Stimulated activated naive CD8-positive, alpha-beta T cell treated with anti-CD3 and anti-CD28 coated beads, Interleukin-15, amount 100 ng/mL, for 72 hours (primary cell): ENCODE measurements around the gene KRT79.

Experiments used
- ATAC-seq: fragments of 150-1000 bp; cut with Tn5 transposase; 2 replicates; pipeline ENCODE4 v1.10.0; 2021; ENCODE audit warnings: mild to moderate bottlenecking, moderate library complexity
- DNase-seq, 2 donors: peaks; one replicate each; pipeline ENCODE4 v3.0.0; 2021 to 2022
- H3K27ac Mint-ChIP-seq, 2 donors: one replicate each; pipeline ENCODE4 v1.8.0; 2022; ENCODE audit warnings: mild to moderate bottlenecking in 2 of 2, mixed read lengths in 2 of 2, moderate library complexity in 2 of 2
- H3K27me3 Mint-ChIP-seq: one replicate; pipeline ENCODE4 v1.8.0; 2022; ENCODE audit warnings: mixed read lengths
- H3K4me1 Mint-ChIP-seq: one replicate; pipeline ENCODE4 v1.8.0; 2022; ENCODE audit warnings: mild to moderate bottlenecking, mixed read lengths
- H3K4me3 Mint-ChIP-seq, 2 donors: one replicate each; pipeline ENCODE4 v1.8.0; 2022; ENCODE audit warnings: mild to moderate bottlenecking in 2 of 2, mixed read lengths in 2 of 2, moderate library complexity in 1 of 2
- H3K9me3 Mint-ChIP-seq, 2 donors: one replicate each; pipeline ENCODE4 v1.8.0; 2022; ENCODE audit warnings: mixed read lengths in 2 of 2

Gene KRT79

DNA sequence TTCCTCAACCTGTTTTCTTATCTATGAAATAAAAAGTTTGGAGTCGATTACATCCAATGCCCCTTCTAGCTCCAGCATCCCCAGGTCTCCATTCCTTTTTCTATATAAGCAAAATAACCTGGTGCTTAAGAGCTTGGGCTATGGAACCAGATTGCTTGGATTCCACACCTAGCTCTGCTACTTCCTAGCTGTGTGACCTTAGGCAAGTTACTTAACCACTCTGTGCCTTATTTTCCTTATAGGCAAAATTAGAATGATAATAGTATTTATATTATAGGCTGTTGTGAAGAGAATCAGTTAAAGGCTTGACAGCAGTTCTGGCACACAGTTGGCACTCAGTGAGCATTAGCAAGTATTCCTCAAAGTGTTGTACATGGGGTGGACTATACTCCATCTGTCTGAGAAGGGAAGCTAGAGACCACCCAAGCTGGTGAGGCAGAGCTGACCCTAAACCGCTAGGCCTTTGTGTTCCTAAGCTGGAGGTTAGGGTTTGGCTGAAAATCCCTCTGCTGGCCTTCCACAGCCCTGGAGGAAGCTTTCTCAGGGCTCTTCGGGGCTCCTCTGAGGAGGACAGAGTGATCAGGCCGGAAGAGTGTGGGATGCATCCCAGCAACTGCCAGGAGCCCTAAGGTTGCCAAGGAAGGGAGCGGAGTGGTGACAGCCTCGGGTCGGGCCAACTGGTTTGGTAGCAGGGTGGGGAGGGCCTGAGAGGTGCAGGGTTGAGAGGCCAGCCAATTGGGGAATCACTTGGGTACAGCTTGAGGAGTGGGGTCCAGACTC lies 14.2 kb downstream of the KRT79 start:
- ATAC-seq (no peak), DNase-seq (no peak)
- Mint-ChIP-seq H3K27me3 (no peaks in the 10 kb centered on the region), H3K9me3 (no peaks in the 10 kb centered on the region), H3K4me1 (peaks cover 24% of the 10 kb centered on the region), H3K27ac (peak overlapping the region in 1 of 2 donors; percentile 52), H3K4me3 (no peak overlapping the region)

GRCh38 chr12:52818887-52819420 lies 15.2 kb downstream of the KRT79 start:
- no peaks in the 10 kb centered on the region for H3K27me3 Mint-ChIP-seq
- H3K4me3 Mint-ChIP-seq, result no peak overlapping the region
- H3K4me1 Mint-ChIP-seq, result peaks cover 24% of the 10 kb centered on the region
- no peaks in the 10 kb centered on the region for H3K9me3 Mint-ChIP-seq
- no peak overlapping the region for H3K27ac Mint-ChIP-seq
- ATAC-seq (no peak), DNase-seq (no peak)

DNA sequence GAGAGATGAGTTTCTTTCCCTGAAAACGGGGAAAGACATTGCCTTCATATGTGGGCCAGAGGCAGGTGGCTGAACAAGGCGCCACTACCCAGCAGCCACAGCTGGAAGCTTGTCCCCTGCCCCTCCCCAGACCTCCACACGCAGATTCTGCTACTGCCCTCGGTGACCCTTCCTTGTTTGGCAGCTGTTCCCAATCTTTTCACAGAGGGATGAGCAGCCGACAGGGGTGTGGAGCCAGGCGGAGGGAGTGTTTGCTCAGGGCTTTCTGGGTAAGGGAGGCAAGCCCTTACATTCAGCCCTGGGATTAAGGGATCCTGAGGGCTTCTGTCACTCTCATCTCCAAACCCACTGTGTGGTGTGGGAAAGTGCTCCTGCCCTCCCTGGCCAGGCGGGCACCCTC lies 15.7 kb downstream of the KRT79 start:
- DNase-seq (no peak), ATAC-seq (no peak)
- Mint-ChIP-seq H3K9me3 (no peaks in the 10 kb centered on the region), H3K27ac (peak overlapping the region in 1 of 2 donors; percentile 77), H3K4me1 (peaks cover 24% of the 10 kb centered on the region), H3K27me3 (no peaks in the 10 kb centered on the region), H3K4me3 (no peak overlapping the region)

GRCh38 chr12:52817699-52818238 lies 16.3 kb downstream of the KRT79 start:
- Mint-ChIP-seq H3K27ac (peak overlapping the region in 1 of 2 donors; percentile 12), H3K4me3 (no peak overlapping the region), H3K4me1 (peaks cover 21% of the 10 kb centered on the region), H3K9me3 (no peaks in the 10 kb centered on the region), H3K27me3 (no peaks in the 10 kb centered on the region)
- DNase-seq, result no peak
- peak; percentile 39 for ATAC-seq

DNA sequence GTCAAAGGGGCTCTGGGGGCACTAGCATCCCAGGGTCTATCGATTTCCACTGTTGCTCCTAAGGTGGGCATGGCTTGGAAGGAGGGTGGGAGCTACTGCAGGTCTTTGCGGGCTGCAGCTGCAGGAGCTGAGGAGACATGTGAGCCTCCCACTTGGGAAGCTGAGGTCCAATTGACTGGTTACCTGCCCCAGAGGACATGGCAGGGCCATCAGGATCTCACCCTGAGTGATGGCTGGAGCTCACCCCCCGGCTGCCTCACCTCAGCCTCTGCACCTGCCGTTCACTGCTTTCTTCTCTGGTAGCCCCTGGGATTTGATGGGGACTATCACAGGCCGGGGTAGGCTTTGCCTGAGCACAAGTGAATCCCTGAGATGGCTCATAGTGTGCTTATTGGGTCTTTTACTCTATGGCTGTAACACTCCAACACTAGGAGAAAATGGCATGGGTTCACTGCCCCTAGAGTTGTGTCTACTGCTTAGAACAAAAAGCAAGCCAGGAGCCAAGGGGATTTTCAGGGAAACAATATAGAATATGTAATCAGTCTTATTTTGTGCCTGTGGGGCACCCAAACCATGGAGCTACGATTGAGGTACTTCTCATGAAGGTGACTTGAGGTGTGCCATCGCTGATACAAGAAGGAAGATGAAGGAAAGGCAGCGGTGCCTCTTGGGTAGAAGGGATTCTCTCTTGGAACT lies 17.0 kb downstream of the KRT79 start:
- Mint-ChIP-seq H3K9me3 (no peaks in the 10 kb centered on the region), H3K27me3 (no peaks in the 10 kb centered on the region), H3K27ac (no peak overlapping the region), H3K4me1 (peaks cover 16% of the 10 kb centered on the region), H3K4me3 (no peak overlapping the region)
- no peak for ATAC-seq
- DNase-seq, result no peak

GRCh38 chr12:52815676-52816588 lies 18.2 kb downstream of the KRT79 start:
- DNase-seq (no peak), ATAC-seq (no peak)
- Mint-ChIP-seq H3K4me1 (peaks cover 16% of the 10 kb centered on the region), H3K27ac (peak overlapping the region in 1 of 2 donors; percentile 51), H3K9me3 (no peaks in the 10 kb centered on the region), H3K4me3 (no peak overlapping the region), H3K27me3 (no peaks in the 10 kb centered on the region)

DNA sequence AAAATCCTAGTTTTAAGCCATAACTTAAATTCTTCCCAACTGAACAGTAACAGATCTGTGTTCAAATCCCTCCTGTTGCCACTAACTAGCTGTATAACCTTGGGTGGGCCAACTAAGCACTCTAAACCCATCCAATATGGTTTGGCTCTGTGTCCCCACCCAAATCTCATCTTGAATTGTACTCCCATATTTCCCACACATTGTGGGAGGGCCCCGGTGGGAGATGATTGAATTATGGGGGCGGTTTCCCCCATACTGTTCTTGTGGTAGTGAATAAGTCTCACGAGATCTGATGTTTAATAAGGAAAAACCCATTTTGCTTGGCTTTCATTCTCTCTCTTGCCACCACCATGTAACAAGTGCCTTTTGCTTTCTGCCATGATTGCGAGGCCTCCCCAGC lies 18.9 kb downstream of the KRT79 start:
- peaks cover 16% of the 10 kb centered on the region for H3K4me1 Mint-ChIP-seq
- H3K27ac Mint-ChIP-seq, result no peak overlapping the region
- ATAC-seq, result no peak
- DNase-seq, result no peak
- no peak overlapping the region for H3K4me3 Mint-ChIP-seq
- H3K9me3 Mint-ChIP-seq, result no peaks in the 10 kb centered on the region
- H3K27me3 Mint-ChIP-seq, result no peaks in the 10 kb centered on the region

DNA sequence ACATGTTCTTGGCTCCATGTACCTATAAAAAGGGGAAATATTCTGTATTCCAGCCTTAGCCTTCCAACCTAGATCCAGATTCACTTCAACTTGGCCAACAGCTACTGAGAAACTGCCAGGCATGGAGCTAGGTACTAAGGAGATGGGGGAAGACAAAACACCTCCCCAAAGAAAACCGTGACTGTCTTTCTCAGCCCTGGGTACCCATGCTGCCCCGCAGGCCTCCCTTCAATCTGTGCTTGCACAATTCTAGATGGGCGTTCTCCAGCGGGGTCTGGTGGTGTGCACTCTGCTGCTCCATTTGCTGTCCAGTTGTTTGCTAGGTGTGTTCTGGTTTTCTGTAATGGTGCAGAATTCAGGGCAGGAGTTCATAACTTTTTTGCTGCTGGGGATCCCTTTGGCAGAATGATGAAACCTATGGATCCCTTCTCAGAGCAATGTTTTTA lies 19.4 kb downstream of the KRT79 start:
- no peaks in the 10 kb centered on the region for H3K9me3 Mint-ChIP-seq
- peaks cover 16% of the 10 kb centered on the region for H3K4me1 Mint-ChIP-seq
- no peak overlapping the region for H3K27ac Mint-ChIP-seq
- no peak overlapping the region for H3K4me3 Mint-ChIP-seq
- ATAC-seq (no peak), DNase-seq (no peak)
- H3K27me3 Mint-ChIP-seq, result no peaks in the 10 kb centered on the region

GRCh38 chr12:52813885-52814709 lies 20.0 kb downstream of the KRT79 start, which contains the start of gene KRT4:
TSS of gene KRT4 (minus strand) at chr12:52814116. CDS start at chr12:52814058, 58 bp downstream.
- peak within 1 kb of the TSS in 1 of 2 donors; percentile 68 for H3K27ac Mint-ChIP-seq
- no peaks in the 10 kb centered on the region for H3K27me3 Mint-ChIP-seq
- ATAC-seq (no peak), DNase-seq (no peak)
- H3K4me3 Mint-ChIP-seq, result no peak within 1 kb of the TSS
- H3K9me3 Mint-ChIP-seq, result no peaks in the 10 kb centered on the region
- H3K4me1 Mint-ChIP-seq, result peaks cover 16% of the 10 kb centered on the region

DNA sequence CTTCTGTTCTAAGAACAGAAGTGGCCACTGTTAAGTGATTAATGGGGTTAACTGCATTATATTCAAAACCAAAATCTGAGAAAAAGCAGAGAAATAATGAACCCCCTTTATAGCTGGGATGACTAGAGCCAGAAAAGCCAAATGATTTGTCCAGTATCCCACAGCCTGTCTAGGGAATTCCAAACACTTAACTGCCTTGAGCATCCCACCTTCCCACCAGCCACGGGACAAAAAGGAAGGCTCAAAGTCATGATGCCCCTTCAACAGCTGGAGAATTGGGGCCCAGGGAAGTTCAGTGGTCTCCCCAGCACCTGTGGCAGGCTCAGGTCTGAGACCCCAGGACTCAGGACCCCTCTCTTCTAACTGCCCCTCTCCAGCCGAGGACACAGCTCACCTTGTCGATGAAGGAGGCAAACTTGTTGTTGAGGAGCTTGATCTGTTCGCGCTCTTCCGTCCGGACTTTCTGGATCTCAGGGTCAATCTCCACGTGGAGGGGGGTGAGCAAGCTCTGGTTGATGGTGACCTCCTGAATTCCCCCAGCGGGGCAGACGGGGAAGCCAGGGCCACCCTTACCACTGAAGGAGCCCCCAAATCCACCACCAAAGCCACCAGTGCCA lies 20.8 kb downstream of the KRT79 start:
- Mint-ChIP-seq H3K9me3 (no peaks in the 10 kb centered on the region), H3K27ac (no peak overlapping the region), H3K4me1 (peaks cover 12% of the 10 kb centered on the region), H3K27me3 (no peaks in the 10 kb centered on the region), H3K4me3 (no peak overlapping the region)
- DNase-seq (no peak), ATAC-seq (no peak)

DNA sequence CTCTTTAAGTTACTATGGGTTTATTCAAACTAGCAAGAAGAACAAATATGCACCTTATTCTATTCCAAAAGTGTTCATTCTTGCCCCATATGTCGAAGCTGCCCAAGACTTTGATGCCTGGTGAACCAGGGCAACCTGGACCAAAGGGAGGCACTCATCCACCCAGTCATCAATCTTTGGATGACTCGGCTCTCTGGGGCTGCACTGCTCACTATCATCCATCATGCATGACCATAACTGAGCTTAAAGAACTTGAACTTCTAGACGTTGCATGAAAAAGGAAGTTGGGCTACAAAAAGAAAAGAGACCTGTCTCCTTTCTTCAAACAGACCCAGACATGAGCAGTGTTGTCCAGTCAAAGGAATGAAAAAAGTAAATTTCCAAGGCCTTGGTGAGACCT lies 21.4 kb downstream of the KRT79 start:
- Mint-ChIP-seq H3K27ac (peak overlapping the region in 1 of 2 donors; percentile 83), H3K4me1 (peaks cover 7% of the 10 kb centered on the region), H3K27me3 (no peaks in the 10 kb centered on the region), H3K9me3 (no peaks in the 10 kb centered on the region), H3K4me3 (no peak overlapping the region)
- DNase-seq (no peak), ATAC-seq (no peak)

DNA sequence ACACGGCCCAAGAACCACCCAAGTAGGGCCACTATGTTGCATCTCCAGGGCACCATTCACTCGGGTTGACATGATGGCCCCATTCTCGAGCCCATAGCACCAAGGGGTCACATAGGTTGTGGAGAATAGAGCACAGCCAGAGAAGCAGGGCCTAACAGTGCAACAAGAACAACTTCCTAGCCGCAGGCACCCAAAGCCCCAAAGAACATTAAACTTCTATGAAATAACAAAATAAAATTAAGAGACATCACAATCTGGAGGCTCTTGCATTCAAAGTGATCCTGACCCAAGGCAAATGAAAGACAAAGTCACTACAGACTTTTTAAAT lies 22.1 kb downstream of the KRT79 start:
- no peaks in the 10 kb centered on the region for H3K27me3 Mint-ChIP-seq
- no peaks in the 10 kb centered on the region for H3K9me3 Mint-ChIP-seq
- DNase-seq (no peak), ATAC-seq (no peak)
- H3K27ac Mint-ChIP-seq, result no peak overlapping the region
- no peaks in the 10 kb centered on the region for H3K4me1 Mint-ChIP-seq
- no peak overlapping the region for H3K4me3 Mint-ChIP-seq

GRCh38 chr12:52811191-52812072 lies 22.7 kb downstream of the KRT79 start:
- Mint-ChIP-seq H3K9me3 (no peaks in the 10 kb centered on the region), H3K27me3 (no peaks in the 10 kb centered on the region), H3K4me1 (no peaks in the 10 kb centered on the region), H3K4me3 (no peak overlapping the region), H3K27ac (no peak overlapping the region)
- ATAC-seq, result no peak
- no peak for DNase-seq
